Ectodermal cell (in vitro differentiated cells): ENCODE measurements around the gene EHBP1.

Experiments
- H3K27ac ChIP-seq: 2 replicates; pipeline ENCODE4 v1.7.0; 2013; ENCODE audit warnings: mild to moderate bottlenecking, low read depth, low read length; ENCODE audit not compliant: insufficient read depth, poor library complexity, severe bottlenecking
- H3K27me3 ChIP-seq: 2 replicates; pipeline ENCODE4 v1.7.0; 2013; ENCODE audit warnings: mild to moderate bottlenecking, low read length; ENCODE audit not compliant: insufficient read depth, control insufficient read depth, poor library complexity, severe bottlenecking
- H3K36me3 ChIP-seq: one replicate; pipeline ENCODE4 v1.7.0; 2013; ENCODE audit warnings: low read length; ENCODE audit not compliant: control insufficient read depth, insufficient read depth
- H3K4me1 ChIP-seq: one replicate; pipeline ENCODE4 v1.7.0; 2013; ENCODE audit warnings: low read length; ENCODE audit not compliant: control insufficient read depth, insufficient read depth
- H3K4me3 ChIP-seq: 2 replicates; pipeline ENCODE4 v1.7.0; 2013; ENCODE audit warnings: low read depth, low read length, control low read depth; ENCODE audit not compliant: insufficient read depth
- H3K9me3 ChIP-seq: 2 replicates; pipeline ENCODE4 v1.7.0; 2013; ENCODE audit warnings: mild to moderate bottlenecking, low read length, moderate library complexity; ENCODE audit not compliant: control insufficient read depth
- WGBS, 2 experiments: methylation state at CpG; one replicate each; pipeline ENCODE4 v1.1.7; 2013; ENCODE audit warnings: missing lambda C conversion rate in 2 of 2; 5-methylcytosine and 5-hydroxymethylcytosine counted together

The EHBP1 gene

GRCh38 chr2:62774555-62775366 lies 69.2 kb downstream of the EHBP1 start:
- H3K27me3 ChIP-seq = no peaks in the 10 kb centered on the region
- no peaks in the 10 kb centered on the region for H3K9me3 ChIP-seq
- H3K36me3 ChIP-seq = no peaks in the 10 kb centered on the region
- no peak overlapping the region for H3K27ac ChIP-seq
- WGBS, 2 experiments = 68 to 81% methylated on average over 2 of the region's 5 CpGs
- no peak overlapping the region for H3K4me3 ChIP-seq
- no peaks in the 10 kb centered on the region for H3K4me1 ChIP-seq

- Histone ChIP-seq H3K36me3 (no peaks in the 10 kb centered on the region), H3K27me3 (no peaks in the 10 kb centered on the region), H3K9me3 (no peaks in the 10 kb centered on the region), H3K27ac (no peak overlapping the region), H3K4me1 (no peaks in the 10 kb centered on the region), H3K4me3 (no peak overlapping the region)
- 0% methylated on average over 1 of the region's 2 CpGs for WGBS, 2 experiments
These were observed 69.8 kb downstream of the EHBP1 start for GRCh38 chr2:62775367-62775668.

GRCh38 chr2:62783679-62784078 lies 78.2 kb downstream of the EHBP1 start:
- H3K27ac ChIP-seq = no peak overlapping the region
- no peaks in the 10 kb centered on the region for H3K36me3 ChIP-seq
- H3K27me3 ChIP-seq = no peaks in the 10 kb centered on the region
- no peaks in the 10 kb centered on the region for H3K9me3 ChIP-seq
- no peak overlapping the region for H3K4me3 ChIP-seq
- no peaks in the 10 kb centered on the region for H3K4me1 ChIP-seq

- 48 to 50% methylated on average over 2 of the region's 2 CpGs for WGBS, 2 experiments
These were observed 78.8 kb downstream of the EHBP1 start for GRCh38 chr2:62784341-62784740.

GRCh38 chr2:62785216-62785615 lies 79.7 kb downstream of the EHBP1 start:
- Histone ChIP-seq H3K4me1 (no peaks in the 10 kb centered on the region), H3K27me3 (no peaks in the 10 kb centered on the region), H3K36me3 (no peaks in the 10 kb centered on the region), H3K27ac (no peak overlapping the region), H3K9me3 (no peaks in the 10 kb centered on the region), H3K4me3 (no peak overlapping the region)
- 96 to 98% methylated on average over 3 of the region's 3 CpGs for WGBS, 2 experiments

More at GRCh38 chr2:62784341-62784740, 78.8 kb downstream of the EHBP1 start:
- H3K27me3 ChIP-seq = no peaks in the 10 kb centered on the region
- no peaks in the 10 kb centered on the region for H3K36me3 ChIP-seq
- H3K4me1 ChIP-seq = no peaks in the 10 kb centered on the region
- no peaks in the 10 kb centered on the region for H3K9me3 ChIP-seq
- no peak overlapping the region for H3K4me3 ChIP-seq
- no peak overlapping the region for H3K27ac ChIP-seq

- 96 to 97% methylated on average over 4 of the region's 4 CpGs for WGBS, 2 experiments
- no peaks in the 10 kb centered on the region for H3K4me1 ChIP-seq
- H3K9me3 ChIP-seq = no peaks in the 10 kb centered on the region
- H3K36me3 ChIP-seq = no peaks in the 10 kb centered on the region
- no peak overlapping the region for H3K4me3 ChIP-seq
- no peak overlapping the region for H3K27ac ChIP-seq
- H3K27me3 ChIP-seq = no peaks in the 10 kb centered on the region
These were observed 80.5 kb downstream of the EHBP1 start for GRCh38 chr2:62785810-62786597.

- Histone ChIP-seq H3K9me3 (no peaks in the 10 kb centered on the region), H3K4me1 (no peaks in the 10 kb centered on the region)
These were observed 81.9 kb downstream of the EHBP1 start for GRCh38 chr2:62787386-62787785.

GRCh38 chr2:62789518-62789917 lies 84.0 kb downstream of the EHBP1 start:
- H3K36me3 ChIP-seq = no peaks in the 10 kb centered on the region
- no peak overlapping the region for H3K4me3 ChIP-seq
- WGBS, 2 experiments = 91 to 93% methylated on average over 3 of the region's 3 CpGs
- no peaks in the 10 kb centered on the region for H3K27me3 ChIP-seq
- no peaks in the 10 kb centered on the region for H3K4me1 ChIP-seq
- no peaks in the 10 kb centered on the region for H3K9me3 ChIP-seq
- no peak overlapping the region for H3K27ac ChIP-seq

More at GRCh38 chr2:62787386-62787785, 81.9 kb downstream of the EHBP1 start:
- Histone ChIP-seq H3K4me3 (no peak overlapping the region), H3K36me3 (no peaks in the 10 kb centered on the region), H3K27ac (no peak overlapping the region), H3K27me3 (no peaks in the 10 kb centered on the region)
- WGBS, 2 experiments = 100% methylated on average over 1 of the region's 2 CpGs; no CpG with 5 or more reads in 1 of the 2 experiments

- Histone ChIP-seq H3K27me3 (no peaks in the 10 kb centered on the region), H3K27ac (no peak overlapping the region), H3K9me3 (no peaks in the 10 kb centered on the region), H3K4me3 (no peak overlapping the region), H3K4me1 (no peaks in the 10 kb centered on the region), H3K36me3 (no peaks in the 10 kb centered on the region)
- 84 to 90% methylated on average over 2 of the region's 3 CpGs for WGBS, 2 experiments
These were observed 84.4 kb downstream of the EHBP1 start for GRCh38 chr2:62789918-62790317.

- Histone ChIP-seq H3K36me3 (no peaks in the 10 kb centered on the region), H3K9me3 (no peaks in the 10 kb centered on the region), H3K27me3 (no peaks in the 10 kb centered on the region), H3K4me1 (no peaks in the 10 kb centered on the region), H3K27ac (no peak overlapping the region), H3K4me3 (no peak overlapping the region)
- 91% methylated on average over 1 of the region's 2 CpGs; no CpG with 5 or more reads in 1 of the 2 experiments for WGBS, 2 experiments
These were observed 86.9 kb downstream of the EHBP1 start for GRCh38 chr2:62792408-62792807.
